HFFc6 (cell line): Measurements from ENCODE around the gene PXT1. TPM values are rescaled to one million over a fixed set of nuclear protein-coding genes. Genes with fewer than 3 reads are reported as not detected.

Experiments
- DNase-seq: peaks from one replicate; pipeline ENCODE4 v3.0.0-alpha.2; 2018
- H3K27ac Mint-ChIP-seq: 2 replicates; pipeline ENCODE4 v1.8.0; 2020; ENCODE audit warnings: mild to moderate bottlenecking, mixed read lengths
- H3K27me3 Mint-ChIP-seq: 2 replicates; pipeline ENCODE4 v1.8.0; 2021; ENCODE audit warnings: mild to moderate bottlenecking, moderate library complexity, mixed read lengths; ENCODE audit not compliant: insufficient read depth
- H3K36me3 Mint-ChIP-seq: 2 replicates; pipeline ENCODE4 v1.8.0; 2021; ENCODE audit warnings: low read depth, mixed read lengths
- H3K4me1 Mint-ChIP-seq: 2 replicates; pipeline ENCODE4 v1.8.0; 2020; ENCODE audit warnings: low read depth, mixed read lengths
- H3K4me3 Mint-ChIP-seq: 2 replicates; pipeline ENCODE4 v1.8.0; 2020; ENCODE audit warnings: mild to moderate bottlenecking, moderate library complexity, mixed read lengths
- H3K9me3 Mint-ChIP-seq: 2 replicates; pipeline ENCODE4 v1.8.0; 2020; ENCODE audit warnings: mild to moderate bottlenecking, mixed read lengths
- CTCF ChIP-seq: fragments of 200-600 bp; sonication (generic); IDR thresholded peaks from 2 replicates; pipeline ENCODE4 v1.5.0; 2021; ENCODE audit warnings: antibody characterized with exemption, mild to moderate bottlenecking
- total RNA-seq, 6 experiments: library from RNA; stranded (reverse); fragmentation: NEBNext Ultra II Directional; extraction: Animal tissue kit (Norgen Biotek cat#: 25700); gene quantifications; 2 replicates in 1 of 6; 3 replicates in 5 of 6; pipeline ENCODE4 v1.2.3, GENCODE V29; 2021

The PXT1 gene
- total RNA-seq, 6 experiments from 2014 or later: 0.09 to 0.12 (median 0.09) TPM; not detected in 3

GRCh38 chr6:36381502-36382389, 60.9 kb downstream of the PXT1 start:
- H3K27ac Mint-ChIP-seq: no peak overlapping the region
- no peaks in the 10 kb centered on the region for H3K9me3 Mint-ChIP-seq
- no peak for DNase-seq
- no peak overlapping the region for H3K4me3 Mint-ChIP-seq
- H3K4me1 Mint-ChIP-seq: peaks cover 13% of the 10 kb centered on the region
- H3K27me3 Mint-ChIP-seq: peaks cover 26% of the 10 kb centered on the region
- no peak for TF ChIP-seq CTCF
- no peaks in the 10 kb centered on the region for H3K36me3 Mint-ChIP-seq

- TF ChIP-seq CTCF: no peak
- H3K9me3 Mint-ChIP-seq: no peaks in the 10 kb centered on the region
- no peaks in the 10 kb centered on the region for H3K36me3 Mint-ChIP-seq
- DNase-seq: no peak
- H3K4me3 Mint-ChIP-seq: no peak overlapping the region
- H3K27ac Mint-ChIP-seq: no peak overlapping the region
- H3K4me1 Mint-ChIP-seq: no peaks in the 10 kb centered on the region
- peaks cover 17% of the 10 kb centered on the region for H3K27me3 Mint-ChIP-seq
Measured at GRCh38 chr6:36380166-36380565, 62.5 kb downstream of the PXT1 start.

GRCh38 chr6:36378936-36379335, 63.7 kb downstream of the PXT1 start:
- no peak for TF ChIP-seq CTCF
- Mint-ChIP-seq H3K4me1 (no peaks in the 10 kb centered on the region), H3K36me3 (no peaks in the 10 kb centered on the region), H3K4me3 (no peak overlapping the region), H3K9me3 (no peaks in the 10 kb centered on the region), H3K27me3 (peaks cover 21% of the 10 kb centered on the region), H3K27ac (no peak overlapping the region)
- no peak for DNase-seq

- Mint-ChIP-seq H3K36me3 (no peaks in the 10 kb centered on the region), H3K27ac (no peak overlapping the region)
Measured at GRCh38 chr6:36378243-36378920, 64.3 kb downstream of the PXT1 start.

GRCh38 chr6:36377594-36377993, 65.1 kb downstream of the PXT1 start:
- H3K9me3 Mint-ChIP-seq: no peaks in the 10 kb centered on the region
- no peak for DNase-seq
- H3K4me1 Mint-ChIP-seq: no peaks in the 10 kb centered on the region
- H3K36me3 Mint-ChIP-seq: no peaks in the 10 kb centered on the region
- no peak overlapping the region for H3K27ac Mint-ChIP-seq
- H3K4me3 Mint-ChIP-seq: no peak overlapping the region
- no peak for TF ChIP-seq CTCF
- H3K27me3 Mint-ChIP-seq: peaks cover 24% of the 10 kb centered on the region

More at GRCh38 chr6:36378243-36378920, 64.3 kb downstream of the PXT1 start:
- Mint-ChIP-seq H3K4me1 (no peaks in the 10 kb centered on the region), H3K4me3 (no peak overlapping the region), H3K27me3 (peaks cover 21% of the 10 kb centered on the region), H3K9me3 (no peaks in the 10 kb centered on the region)
- no peak for DNase-seq
- no peak for TF ChIP-seq CTCF
